HEK293T (cell line): ENCODE measurements around the gene CC2D1A.

Experiments used
- ARNT ChIP-seq: fragments of 450-650 bp; IDR thresholded peaks from 2 replicates; pipeline ENCODE4 v1.6.1; 2017; ENCODE audit warnings: mild to moderate bottlenecking
- BHLHE40 ChIP-seq: fragments of 450-650 bp; IDR thresholded peaks from 2 replicates; pipeline ENCODE4 v1.6.1; 2016; ENCODE audit warnings: mild to moderate bottlenecking, moderate library complexity, borderline replicate concordance
- ELF4 ChIP-seq: fragments of 450-650 bp; IDR thresholded peaks from 2 replicates; pipeline ENCODE4 v1.6.1; 2017; ENCODE audit warnings: antibody characterized with exemption
- FOXA1 ChIP-seq: fragments of 450-650 bp; IDR thresholded peaks from 2 replicates; pipeline ENCODE4 v1.6.1; 2016; ENCODE audit warnings: mild to moderate bottlenecking
- FOXK2 ChIP-seq: fragments of 450-650 bp; IDR thresholded peaks from 2 replicates; pipeline ENCODE4 v1.6.1; 2016; ENCODE audit warnings: mild to moderate bottlenecking
- FOXM1 ChIP-seq: fragments of 450-650 bp; IDR thresholded peaks from 2 replicates; pipeline ENCODE4 v1.6.1; 2017; ENCODE audit warnings: mild to moderate bottlenecking, borderline replicate concordance
- HDGF ChIP-seq: fragments of 450-650 bp; IDR thresholded peaks from 2 replicates; pipeline ENCODE4 v1.6.1; 2017; ENCODE audit warnings: antibody characterized with exemption, borderline replicate concordance
- L3MBTL2 ChIP-seq: fragments of 450-650 bp; conservative IDR thresholded peaks from 2 replicates; pipeline ENCODE4 v1.6.1; 2016; ENCODE audit warnings: mild to moderate bottlenecking
- NFRKB ChIP-seq: fragments of 450-650 bp; IDR thresholded peaks from 2 replicates; pipeline ENCODE4 v1.6.1; 2016; ENCODE audit warnings: mild to moderate bottlenecking, moderate library complexity
- SUZ12 ChIP-seq: fragments of 450-650 bp; IDR thresholded peaks from 2 replicates; pipeline ENCODE4 v1.6.1; 2016; ENCODE audit warnings: mild to moderate bottlenecking
- TARDBP ChIP-seq: fragments of 450-650 bp; IDR thresholded peaks from 2 replicates; pipeline ENCODE4 v1.6.1; 2016
- ZNF384 ChIP-seq: fragments of 450-650 bp; IDR thresholded peaks from 2 replicates; pipeline ENCODE4 v1.6.1; 2016
- TF ChIP-seq, protein P1 (sequence below): fragments of 450-650 bp; IDR thresholded peaks from 2 replicates; pipeline ENCODE4 v1.6.1; 2016

DNA sequence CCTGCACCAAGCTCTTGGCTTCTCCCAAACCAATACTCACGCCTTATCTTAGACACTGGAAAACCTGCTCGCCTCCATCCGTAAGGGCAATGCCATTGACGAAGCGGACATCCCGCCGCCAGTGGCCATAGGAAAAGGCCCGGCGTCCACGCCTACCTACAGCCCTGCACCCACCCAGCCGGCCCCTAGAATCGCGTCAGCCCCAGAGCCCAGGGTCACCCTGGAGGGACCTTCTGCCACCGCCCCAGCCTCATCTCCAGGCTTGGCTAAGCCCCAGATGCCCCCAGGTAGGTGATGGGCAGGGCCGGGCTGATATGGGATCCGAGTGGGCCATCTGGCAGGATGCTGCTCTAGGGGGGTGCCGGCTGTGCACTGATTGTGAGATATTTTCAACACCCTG is 7.4 kb downstream of the CC2D1A start:
- TF ChIP-seq FOXK2 (no peak), SUZ12 (no peak), FOXM1 (no peak), ELF4 (no peak), ARNT (no peak), HDGF (no peak), TARDBP (no peak), L3MBTL2 (no peak), ZNF384 (no peak), NFRKB (no peak), FOXA1 (no peak), BHLHE40 (no peak)
- TF ChIP-seq, protein P1, sequence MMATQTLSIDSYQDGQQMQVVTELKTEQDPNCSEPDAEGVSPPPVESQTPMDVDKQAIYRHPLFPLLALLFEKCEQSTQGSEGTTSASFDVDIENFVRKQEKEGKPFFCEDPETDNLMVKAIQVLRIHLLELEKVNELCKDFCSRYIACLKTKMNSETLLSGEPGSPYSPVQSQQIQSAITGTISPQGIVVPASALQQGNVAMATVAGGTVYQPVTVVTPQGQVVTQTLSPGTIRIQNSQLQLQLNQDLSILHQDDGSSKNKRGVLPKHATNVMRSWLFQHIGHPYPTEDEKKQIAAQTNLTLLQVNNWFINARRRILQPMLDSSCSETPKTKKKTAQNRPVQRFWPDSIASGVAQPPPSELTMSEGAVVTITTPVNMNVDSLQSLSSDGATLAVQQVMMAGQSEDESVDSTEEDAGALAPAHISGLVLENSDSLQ = no peak
